Measurements from ENCODE around the gene AMOTL2.

AMOTL2 gene

GRCh38 chr3:134308350-134308891 is 65.8 kb downstream of the AMOTL2 start:
- peak overlapping the region; percentile 27 for H3K4me3 ChIP-seq (ENCODE audit: low read depth, low read length)
- peak; percentile 98 for TF ChIP-seq CTCF (IDR thresholded peaks at IDR 0.05; ENCODE audit: low read depth, low read length)

- H3K4me3 ChIP-seq (ENCODE audit: low read depth, low read length) = no peak overlapping the region
- TF ChIP-seq CTCF (IDR thresholded peaks at IDR 0.05; ENCODE audit: low read depth, low read length) = no peak
Observed at GRCh38 chr3:134307425-134307824, 66.8 kb downstream of the AMOTL2 start.

GRCh38 chr3:134306320-134306719 is 67.9 kb downstream of the AMOTL2 start:
- TF ChIP-seq CTCF (IDR thresholded peaks at IDR 0.05; ENCODE audit: low read depth, low read length) = no peak
- H3K4me3 ChIP-seq (ENCODE audit: low read depth, low read length) = no peak overlapping the region

Measured in WI38 (cell line).